ENCODE results near the gene KNDC1.

- no peak for TF ChIP-seq CTCF (IDR thresholded peaks at IDR 0.05)
- no peak for TF ChIP-seq POLR2A (IDR thresholded peaks at IDR 0.05)
- no peak for TF ChIP-seq POLR2AphosphoS5 (IDR thresholded peaks at IDR 0.05)
Observed at GRCh38 chr10:133110609-133111275, 49.3 kb upstream of the KNDC1 start.
